ENCODE measurements around the gene ZRANB3. TPM values are rescaled to one million over a fixed set of nuclear protein-coding genes. Genes with fewer than 3 reads are reported as not detected.

Gene ZRANB3
- total RNA-seq, 3 donors from 2014 or later = 3.2 to 6.1 (median 5.6) TPM

- H3K4me1 ChIP-seq = no peaks in the 10 kb centered on the region
- H3K27me3 ChIP-seq = no peaks in the 10 kb centered on the region
- no peaks in the 10 kb centered on the region for H3K36me3 ChIP-seq
- no peak overlapping the region for H3K27ac ChIP-seq
- H3K4me3 ChIP-seq = no peak overlapping the region
- no peak for DNase-seq (ENCODE audit: low spot score in 2 of 2)
- no peak for TF ChIP-seq POLR2A (IDR thresholded peaks at IDR 0.05)
- TF ChIP-seq POLR2AphosphoS5 (IDR thresholded peaks at IDR 0.05) = no peak
- TF ChIP-seq CTCF (IDR thresholded peaks at IDR 0.05) = no peak
- H3K9me3 ChIP-seq = no peaks in the 10 kb centered on the region
- intact Hi-C loops (cut with DNase I; ENCODE audit: low total_unique reads) = no loop called here
These were observed 26.5 kb upstream of the ZRANB3 start for GRCh38 chr2:135557530-135557929.

GRCh38 chr2:135555311-135555710, 24.3 kb upstream of the ZRANB3 start:
- no peak for TF ChIP-seq CTCF (IDR thresholded peaks at IDR 0.05)
- no peak for TF ChIP-seq POLR2AphosphoS5 (IDR thresholded peaks at IDR 0.05)
- TF ChIP-seq POLR2A (IDR thresholded peaks at IDR 0.05) = no peak
- no peak for DNase-seq (ENCODE audit: low spot score in 2 of 2)
- Histone ChIP-seq H3K4me3 (no peak overlapping the region), H3K27me3 (no peaks in the 10 kb centered on the region), H3K36me3 (no peaks in the 10 kb centered on the region), H3K4me1 (no peaks in the 10 kb centered on the region), H3K27ac (no peak overlapping the region), H3K9me3 (no peaks in the 10 kb centered on the region)
- intact Hi-C loops (cut with DNase I; ENCODE audit: low total_unique reads) = no loop called here

DNA sequence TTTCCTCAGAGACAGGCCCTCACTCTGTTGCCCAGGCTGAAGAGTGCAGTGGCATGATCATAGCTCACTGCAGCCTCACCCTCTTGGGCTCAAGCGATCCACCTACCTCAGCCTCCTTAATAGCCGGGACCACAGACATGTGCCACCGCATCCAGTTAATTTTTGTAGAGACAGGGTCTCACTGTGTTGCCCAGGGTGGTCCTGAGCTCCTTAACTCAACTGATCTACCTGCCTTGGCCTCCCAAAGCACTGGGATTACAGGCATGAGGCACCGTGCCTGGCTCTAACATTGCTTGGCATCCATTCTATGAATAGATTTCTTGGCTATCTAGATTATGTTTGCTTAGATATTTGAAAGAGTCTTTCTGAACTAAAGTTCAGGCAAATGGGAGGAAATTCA, 21.9 kb upstream of the ZRANB3 start:
- TF ChIP-seq POLR2A (IDR thresholded peaks at IDR 0.05) (no peak), CTCF (IDR thresholded peaks at IDR 0.05) (no peak), POLR2AphosphoS5 (IDR thresholded peaks at IDR 0.05) (no peak)
- no peak overlapping the region for H3K4me3 ChIP-seq
- H3K27ac ChIP-seq = no peak overlapping the region
- no peaks in the 10 kb centered on the region for H3K27me3 ChIP-seq
- intact Hi-C loops (cut with DNase I; ENCODE audit: low total_unique reads) = no loop called here
- no peaks in the 10 kb centered on the region for H3K9me3 ChIP-seq
- no peaks in the 10 kb centered on the region for H3K4me1 ChIP-seq
- no peaks in the 10 kb centered on the region for H3K36me3 ChIP-seq
- no peak for DNase-seq (ENCODE audit: low spot score in 2 of 2)

DNA sequence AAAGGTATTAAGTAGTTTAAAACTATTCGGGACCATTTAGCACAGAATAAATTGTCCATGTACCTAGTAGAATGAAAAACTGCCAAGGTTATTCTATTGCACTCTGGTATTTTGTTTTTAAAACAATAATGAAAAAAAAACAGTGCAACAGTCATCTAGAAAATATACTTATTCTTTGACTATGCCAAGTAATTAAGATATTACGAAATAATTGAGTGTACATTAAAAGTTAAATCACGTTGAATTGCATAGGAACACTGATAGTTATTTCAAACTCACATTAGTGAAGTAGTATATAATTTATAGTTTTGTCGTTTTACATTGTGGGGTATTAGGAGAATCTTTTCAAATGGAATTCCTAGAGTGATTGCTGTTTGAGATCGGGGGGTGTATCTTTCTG, 20.3 kb upstream of the ZRANB3 start:
- Histone ChIP-seq H3K4me1 (no peaks in the 10 kb centered on the region), H3K4me3 (no peak overlapping the region), H3K27me3 (no peaks in the 10 kb centered on the region), H3K9me3 (no peaks in the 10 kb centered on the region), H3K36me3 (no peaks in the 10 kb centered on the region), H3K27ac (no peak overlapping the region)
- TF ChIP-seq POLR2AphosphoS5 (IDR thresholded peaks at IDR 0.05) = no peak
- no peak for TF ChIP-seq CTCF (IDR thresholded peaks at IDR 0.05)
- TF ChIP-seq POLR2A (IDR thresholded peaks at IDR 0.05) = no peak
- intact Hi-C loops (cut with DNase I; ENCODE audit: low total_unique reads) = no loop called here
- DNase-seq (ENCODE audit: low spot score in 2 of 2) = no peak

- intact Hi-C loops (cut with DNase I; ENCODE audit: low total_unique reads) = no loop called here
- TF ChIP-seq POLR2A (IDR thresholded peaks at IDR 0.05) (no peak), CTCF (IDR thresholded peaks at IDR 0.05) (no peak), POLR2AphosphoS5 (IDR thresholded peaks at IDR 0.05) (no peak)
These were observed 16.3 kb upstream of the ZRANB3 start for GRCh38 chr2:135547311-135547710.

More at GRCh38 chr2:135547311-135547710, 16.3 kb upstream of the ZRANB3 start:
- Histone ChIP-seq H3K4me3 (no peak overlapping the region), H3K36me3 (no peaks in the 10 kb centered on the region), H3K27me3 (no peaks in the 10 kb centered on the region), H3K27ac (no peak overlapping the region), H3K9me3 (no peaks in the 10 kb centered on the region), H3K4me1 (no peaks in the 10 kb centered on the region)
- DNase-seq (ENCODE audit: low spot score in 2 of 2) = no peak
